Measurements from ENCODE around the gene BTNL3.

GRCh38 chr5:181054138-181054537 is 65.5 kb downstream of the BTNL3 start:
- TF ChIP-seq CTCF (IDR thresholded peaks at IDR 0.05 in 4 of 5, conservative IDR thresholded peaks at IDR 0.05 in 1 of 5) (no peak), POLR2A (IDR thresholded peaks at IDR 0.05) (no peak)

All from gastrocnemius medialis (tissue), 4 donors.